ENCODE measurements around the gene XXYLT1.

Gene XXYLT1

GRCh38 chr3:195168009-195168762 is 102.8 kb downstream of the XXYLT1 start:
- DNase-seq (ENCODE audit: low read depth) = no peak

DNA sequence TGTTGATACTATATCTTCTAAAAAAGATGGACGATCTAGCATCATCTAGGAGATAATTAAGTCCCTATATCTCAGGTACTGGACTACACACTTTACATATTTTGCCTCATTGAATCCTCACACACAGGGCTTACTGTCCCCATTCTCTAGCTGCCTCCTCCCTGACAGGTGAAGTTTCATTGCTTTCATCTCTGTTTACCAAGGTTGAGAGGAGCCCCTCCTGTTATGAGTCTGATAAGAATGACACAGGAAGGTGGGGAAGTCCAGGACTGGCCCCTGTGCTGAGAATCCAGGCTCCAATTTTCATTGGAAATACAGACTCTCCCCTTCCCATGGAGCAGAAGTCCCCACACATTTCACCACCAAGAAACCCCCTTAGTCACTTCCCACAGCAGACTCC is 105.2 kb downstream of the XXYLT1 start:
- DNase-seq (ENCODE audit: low read depth) = no peak

- DNase-seq (ENCODE audit: low read depth) = no peak
Observed at GRCh38 chr3:195165265-195165609, 105.7 kb downstream of the XXYLT1 start.

- no peak for DNase-seq (ENCODE audit: low read depth)
Observed at GRCh38 chr3:195164573-195165264, 106.2 kb downstream of the XXYLT1 start.

DNA sequence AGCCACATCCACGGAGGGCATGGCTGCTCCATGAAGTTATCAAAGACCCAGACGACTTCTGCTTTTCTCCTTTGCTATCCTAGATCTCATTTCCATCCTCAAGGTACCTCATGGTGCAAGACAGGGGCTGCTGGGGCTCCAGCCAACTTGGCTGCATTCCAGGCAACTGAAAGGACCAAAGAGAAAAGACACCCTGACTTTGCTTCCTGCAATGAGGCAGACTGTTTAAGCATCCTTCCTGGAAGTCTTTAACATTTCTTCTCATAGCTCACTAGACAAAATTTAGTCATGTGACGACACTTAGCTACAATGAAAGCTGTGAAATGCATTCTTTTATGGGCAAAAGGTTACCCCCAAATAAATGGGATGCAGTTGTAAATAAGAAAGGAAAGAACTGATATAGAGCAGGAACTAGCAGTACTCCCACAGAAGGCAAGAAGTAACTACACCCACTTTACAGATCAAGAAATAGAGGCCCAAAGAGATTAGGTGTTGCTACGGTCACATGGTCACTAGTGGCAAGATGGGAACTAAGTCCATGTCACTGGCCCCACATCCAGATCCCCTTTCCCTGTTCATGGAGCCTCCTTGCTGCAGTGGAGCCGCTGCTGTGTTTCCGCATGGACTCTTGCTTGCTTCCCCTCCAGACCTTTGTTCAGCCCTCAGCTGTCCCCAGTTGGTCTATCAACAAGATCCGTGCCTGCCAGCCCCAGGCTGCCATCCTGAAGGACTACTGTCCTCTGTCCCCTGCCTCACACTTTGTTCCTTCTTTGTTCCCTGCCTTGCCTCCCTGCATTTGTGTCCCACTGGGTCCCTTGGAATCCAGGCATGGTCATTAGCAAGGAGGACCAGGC is 107.0 kb downstream of the XXYLT1 start:
- DNase-seq (ENCODE audit: low read depth) = no peak

- no peak for DNase-seq (ENCODE audit: low read depth)
Observed at GRCh38 chr3:195162816-195163215, 108.1 kb downstream of the XXYLT1 start.

- DNase-seq (ENCODE audit: low read depth) = peak; percentile 36
Observed at GRCh38 chr3:195162033-195162669, 108.8 kb downstream of the XXYLT1 start.

- DNase-seq (ENCODE audit: low read depth) = no peak
Observed at GRCh38 chr3:195160908-195161434, 110.0 kb downstream of the XXYLT1 start.

GRCh38 chr3:195160257-195160898 is 110.6 kb downstream of the XXYLT1 start:
- no peak for DNase-seq (ENCODE audit: low read depth)

- DNase-seq (ENCODE audit: low read depth) = no peak
Observed at GRCh38 chr3:195159814-195160165, 111.2 kb downstream of the XXYLT1 start.

DNA sequence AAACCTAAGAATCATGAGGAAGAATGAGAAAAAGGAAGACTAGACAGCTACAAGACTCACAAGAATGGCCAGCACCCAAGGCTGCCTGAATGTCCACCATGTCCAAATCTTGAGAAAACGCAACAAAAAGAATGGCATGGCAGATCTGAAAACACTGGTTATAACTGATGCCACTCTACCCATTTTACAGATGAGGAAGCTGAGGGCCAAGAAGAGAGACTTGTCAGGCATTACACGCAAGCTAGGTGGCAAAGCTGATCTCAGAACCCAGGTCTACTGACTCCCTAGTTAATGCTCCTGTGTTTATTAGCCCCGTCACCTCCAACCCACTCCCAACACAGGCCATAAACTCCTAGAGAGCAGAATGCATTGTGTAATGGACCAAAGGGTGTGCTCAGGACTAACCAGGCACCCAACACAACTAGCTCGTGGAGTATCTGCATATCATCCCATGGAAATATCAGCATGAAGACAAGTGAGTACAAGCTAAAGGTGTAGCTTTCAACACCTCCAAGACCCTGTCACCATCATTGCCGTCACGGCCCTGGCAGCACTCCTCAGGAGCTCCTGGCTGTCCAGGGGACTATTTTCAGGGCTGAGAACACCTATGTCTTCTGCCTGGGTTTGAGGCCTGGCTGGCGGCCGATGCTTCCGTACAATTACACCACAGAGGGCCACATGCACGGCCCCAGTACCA is 111.7 kb downstream of the XXYLT1 start:
- DNase-seq (ENCODE audit: low read depth) = no peak

GRCh38 chr3:195156286-195156890 is 114.6 kb downstream of the XXYLT1 start:
- DNase-seq (ENCODE audit: low read depth) = no peak

GRCh38 chr3:195155570-195156241 is 115.3 kb downstream of the XXYLT1 start:
- DNase-seq (ENCODE audit: low read depth) = no peak

- peak; percentile 89 for DNase-seq (ENCODE audit: low read depth)
Observed at GRCh38 chr3:195154793-195155535, 116.0 kb downstream of the XXYLT1 start.

DNA sequence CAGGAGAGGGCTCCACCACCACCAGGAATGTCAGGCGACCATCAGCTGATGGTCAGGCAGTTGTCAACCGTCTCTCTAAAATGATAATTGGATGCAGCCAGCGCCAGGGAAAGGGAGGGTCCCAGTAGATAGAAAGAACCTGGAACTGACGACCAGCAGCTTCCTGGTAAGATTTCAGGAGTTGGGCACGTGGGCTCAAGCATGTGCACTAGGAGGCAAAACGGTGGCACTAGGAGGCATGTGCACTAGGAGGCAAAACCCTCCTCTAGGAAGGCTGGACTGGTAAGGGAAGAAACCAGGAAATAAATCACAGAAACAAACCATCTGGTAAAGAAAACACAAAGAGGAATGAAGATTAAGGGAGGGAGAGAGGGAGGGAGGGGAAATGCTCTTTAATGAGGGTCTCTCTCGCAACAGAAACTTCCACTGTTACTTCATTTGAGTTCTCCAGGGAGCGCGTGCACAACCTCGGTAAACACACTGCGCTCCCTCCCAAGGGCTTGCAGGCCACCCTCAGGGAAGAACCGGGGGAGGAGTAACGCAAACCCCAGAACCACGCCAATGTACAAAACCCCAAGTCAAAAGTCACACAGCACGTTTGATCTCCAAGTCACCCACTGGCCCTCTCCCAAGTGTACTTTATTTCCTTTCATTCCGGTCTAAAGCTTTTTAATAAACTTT is 116.7 kb downstream of the XXYLT1 start:
- peak; percentile 33 for DNase-seq (ENCODE audit: low read depth)

DNA sequence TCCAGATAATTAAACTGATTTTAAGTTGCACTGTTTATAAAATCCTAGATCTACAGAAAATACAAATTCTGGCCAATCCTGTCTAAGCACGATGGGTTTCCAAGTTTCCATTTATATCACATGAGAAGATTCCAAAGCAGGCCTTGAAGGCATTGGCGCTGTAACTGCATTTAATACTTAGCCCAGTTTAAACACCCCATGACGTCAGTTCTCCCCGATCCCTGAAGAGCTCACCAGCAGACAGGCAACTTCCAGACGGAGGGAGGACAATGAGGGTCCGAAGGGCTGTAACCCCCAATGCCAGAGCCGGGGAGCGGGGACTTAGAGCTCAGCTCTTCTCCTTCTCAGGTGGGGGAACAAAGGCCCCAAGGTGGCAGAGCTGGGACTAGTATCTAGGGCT is 117.3 kb downstream of the XXYLT1 start:
- DNase-seq (ENCODE audit: low read depth) = no peak

GRCh38 chr3:195153130-195153529 is 117.8 kb downstream of the XXYLT1 start:
- DNase-seq (ENCODE audit: low read depth) = no peak

- peak; percentile 62 for DNase-seq (ENCODE audit: low read depth)
Observed at GRCh38 chr3:195151866-195152541, 119.0 kb downstream of the XXYLT1 start.

All from amniotic epithelial cell (primary cell).